ENCODE data around the gene MDK.
A peak's percentile ranks its signal among the peaks of the same experiment; 100 is the strongest.

MDK gene

GRCh38 chr11:46426233-46426991 lies 44.9 kb downstream of the MDK start:
- TF ChIP-seq, protein P1, sequence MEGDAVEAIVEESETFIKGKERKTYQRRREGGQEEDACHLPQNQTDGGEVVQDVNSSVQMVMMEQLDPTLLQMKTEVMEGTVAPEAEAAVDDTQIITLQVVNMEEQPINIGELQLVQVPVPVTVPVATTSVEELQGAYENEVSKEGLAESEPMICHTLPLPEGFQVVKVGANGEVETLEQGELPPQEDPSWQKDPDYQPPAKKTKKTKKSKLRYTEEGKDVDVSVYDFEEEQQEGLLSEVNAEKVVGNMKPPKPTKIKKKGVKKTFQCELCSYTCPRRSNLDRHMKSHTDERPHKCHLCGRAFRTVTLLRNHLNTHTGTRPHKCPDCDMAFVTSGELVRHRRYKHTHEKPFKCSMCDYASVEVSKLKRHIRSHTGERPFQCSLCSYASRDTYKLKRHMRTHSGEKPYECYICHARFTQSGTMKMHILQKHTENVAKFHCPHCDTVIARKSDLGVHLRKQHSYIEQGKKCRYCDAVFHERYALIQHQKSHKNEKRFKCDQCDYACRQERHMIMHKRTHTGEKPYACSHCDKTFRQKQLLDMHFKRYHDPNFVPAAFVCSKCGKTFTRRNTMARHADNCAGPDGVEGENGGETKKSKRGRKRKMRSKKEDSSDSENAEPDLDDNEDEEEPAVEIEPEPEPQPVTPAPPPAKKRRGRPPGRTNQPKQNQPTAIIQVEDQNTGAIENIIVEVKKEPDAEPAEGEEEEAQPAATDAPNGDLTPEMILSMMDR (IDR thresholded peaks at IDR 0.05; ENCODE audit: low read depth, low read length) = no peak
- DNase-seq (ENCODE audit: extremely low read depth, low read depth) = no peak

GRCh38 chr11:46427364-46427763 lies 45.9 kb downstream of the MDK start:
- DNase-seq (ENCODE audit: extremely low read depth, low read depth) = no peak
- TF ChIP-seq, protein P1 (IDR thresholded peaks at IDR 0.05; ENCODE audit: low read depth, low read length) = no peak

DNA sequence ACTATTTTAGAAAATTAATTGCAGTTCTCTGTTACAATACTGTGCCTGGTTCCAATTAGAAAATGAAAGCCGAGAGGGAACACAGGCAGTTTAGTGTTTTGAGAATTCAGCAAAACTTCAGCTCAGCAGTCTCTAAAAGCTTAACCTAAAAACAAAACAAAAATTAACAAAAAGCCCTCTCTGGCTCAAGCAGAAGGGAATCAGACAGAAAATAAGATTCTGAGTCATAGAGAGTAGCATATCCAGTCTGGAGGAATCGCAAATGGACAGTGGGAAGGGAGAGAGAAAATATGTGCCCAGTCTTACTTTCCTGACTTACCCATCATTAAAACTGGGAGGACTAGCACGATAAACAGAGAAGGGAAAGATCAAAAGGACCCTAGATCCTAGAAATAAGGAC lies 48.2 kb downstream of the MDK start:
- TF ChIP-seq, protein P1 (IDR thresholded peaks at IDR 0.05; ENCODE audit: low read depth, low read length) = no peak
- peak; percentile 5 for DNase-seq (ENCODE audit: extremely low read depth, low read depth)

- no peak for DNase-seq (ENCODE audit: extremely low read depth, low read depth)
- TF ChIP-seq, protein P1 (IDR thresholded peaks at IDR 0.05; ENCODE audit: low read depth, low read length) = no peak
These were observed 49.7 kb downstream of the MDK start for GRCh38 chr11:46431211-46431610.

Measured in AG09319 (cell line).